Subcutaneous adipose tissue (tissue), 4 donors: ENCODE results near the gene SPACA7. TPM values are rescaled to one million over a fixed set of nuclear protein-coding genes. Genes with fewer than 3 reads are reported as not detected.

Experiments used
- total RNA-seq, 4 donors: library from RNA; depleted of rRNA; stranded (reverse); fragments of >200 nt; gene quantifications; one replicate each; pipeline ENCODE4 v1.1.0, GENCODE V29; 2016
- TF ChIP-seq, protein P1 (sequence below): fragments of 450-650 bp; IDR thresholded peaks from one replicate; pipeline ENCODE4 v1.5.1; 2016; ENCODE audit warnings: low read depth, mild to moderate bottlenecking, control low read depth, antibody characterized with exemption, moderate library complexity

SPACA7 gene
- total RNA-seq, 4 donors from 2014 or later: not detected

DNA sequence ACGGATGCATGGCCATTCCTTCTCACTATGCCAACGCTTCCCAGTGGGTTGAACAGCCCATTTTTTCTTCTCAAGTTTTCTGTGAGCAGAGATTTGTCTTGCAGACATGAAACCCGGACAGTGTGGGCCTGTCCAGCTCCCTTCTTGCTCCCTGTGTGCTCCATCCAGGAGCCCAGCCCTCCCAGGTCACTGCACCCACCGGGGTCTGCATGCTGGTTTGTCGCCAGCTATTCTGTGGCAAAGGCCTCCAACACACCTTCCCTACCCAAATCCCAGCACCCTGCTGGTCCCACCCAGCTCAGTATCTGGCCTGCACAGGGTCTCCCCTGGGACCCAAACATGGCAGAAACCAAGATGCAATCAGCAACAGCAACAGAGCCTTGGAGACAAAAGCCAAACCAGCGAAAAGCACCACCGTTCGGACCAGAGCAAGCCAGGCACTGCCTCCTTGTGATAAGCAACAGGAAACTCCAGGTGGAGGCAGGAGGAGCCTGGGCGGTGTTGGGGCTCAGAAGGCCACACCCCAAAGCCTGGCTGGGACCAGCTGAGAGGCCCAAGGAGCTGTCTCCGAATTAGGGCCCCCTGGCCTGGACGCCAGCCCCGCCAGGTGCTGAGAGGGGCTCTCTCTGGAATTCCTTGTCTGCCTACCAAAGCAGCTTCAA, 12.2 kb upstream of the SPACA7 start:
- TF ChIP-seq, protein P1, sequence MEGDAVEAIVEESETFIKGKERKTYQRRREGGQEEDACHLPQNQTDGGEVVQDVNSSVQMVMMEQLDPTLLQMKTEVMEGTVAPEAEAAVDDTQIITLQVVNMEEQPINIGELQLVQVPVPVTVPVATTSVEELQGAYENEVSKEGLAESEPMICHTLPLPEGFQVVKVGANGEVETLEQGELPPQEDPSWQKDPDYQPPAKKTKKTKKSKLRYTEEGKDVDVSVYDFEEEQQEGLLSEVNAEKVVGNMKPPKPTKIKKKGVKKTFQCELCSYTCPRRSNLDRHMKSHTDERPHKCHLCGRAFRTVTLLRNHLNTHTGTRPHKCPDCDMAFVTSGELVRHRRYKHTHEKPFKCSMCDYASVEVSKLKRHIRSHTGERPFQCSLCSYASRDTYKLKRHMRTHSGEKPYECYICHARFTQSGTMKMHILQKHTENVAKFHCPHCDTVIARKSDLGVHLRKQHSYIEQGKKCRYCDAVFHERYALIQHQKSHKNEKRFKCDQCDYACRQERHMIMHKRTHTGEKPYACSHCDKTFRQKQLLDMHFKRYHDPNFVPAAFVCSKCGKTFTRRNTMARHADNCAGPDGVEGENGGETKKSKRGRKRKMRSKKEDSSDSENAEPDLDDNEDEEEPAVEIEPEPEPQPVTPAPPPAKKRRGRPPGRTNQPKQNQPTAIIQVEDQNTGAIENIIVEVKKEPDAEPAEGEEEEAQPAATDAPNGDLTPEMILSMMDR: no peak

DNA sequence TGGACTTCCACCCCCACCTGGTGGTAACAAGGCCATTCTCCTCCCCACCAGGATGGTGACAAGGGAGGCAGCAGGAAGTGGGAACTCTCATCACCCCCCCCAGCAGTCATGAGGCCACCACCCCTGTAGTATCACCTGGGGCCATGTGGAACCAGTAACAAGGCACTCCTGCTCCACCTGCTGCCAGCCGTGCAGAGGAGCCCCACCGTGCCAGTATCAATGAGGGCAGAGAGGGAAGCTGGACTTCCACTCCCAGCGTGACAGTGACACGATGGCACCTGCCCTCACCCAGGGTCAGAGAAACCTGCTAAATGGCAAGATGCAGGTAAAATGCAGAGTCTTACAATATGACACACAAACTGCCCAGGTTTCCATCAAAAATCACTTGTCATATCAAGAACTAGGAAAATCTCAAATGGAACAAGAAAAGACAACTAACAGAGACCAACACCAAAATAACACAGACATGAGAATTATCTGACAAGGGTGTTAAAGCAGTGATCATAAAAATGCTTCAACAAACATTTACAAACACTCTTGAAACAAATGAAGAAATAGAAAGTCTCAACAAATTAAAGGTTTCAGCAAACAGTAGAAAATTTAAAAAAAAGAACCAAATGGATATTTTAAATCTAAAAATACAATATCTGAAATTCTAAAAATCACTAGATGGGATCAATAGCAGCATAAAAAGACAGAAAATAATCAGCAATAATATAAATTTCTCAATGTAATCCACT, 9.1 kb upstream of the SPACA7 start:
- TF ChIP-seq, protein P1: no peak

DNA sequence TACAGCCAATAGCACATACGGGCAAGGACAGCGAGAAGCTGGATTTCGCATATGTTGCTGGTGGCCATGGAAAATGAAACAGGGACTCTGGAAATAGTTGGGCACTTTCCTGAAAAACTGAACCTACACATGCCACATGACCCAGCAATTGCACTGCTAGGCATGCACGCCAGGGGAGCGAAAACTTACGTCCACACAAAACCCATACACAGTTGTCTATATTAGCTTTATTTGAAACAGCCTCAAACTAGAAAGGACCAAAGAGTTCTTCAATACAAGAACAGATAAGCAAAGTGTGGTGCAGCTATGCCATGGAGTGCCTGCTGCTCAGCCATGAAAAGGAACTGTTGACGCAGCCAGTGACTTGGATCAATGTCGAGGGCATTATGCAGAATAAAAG, 7.3 kb upstream of the SPACA7 start:
- TF ChIP-seq, protein P1: no peak

DNA sequence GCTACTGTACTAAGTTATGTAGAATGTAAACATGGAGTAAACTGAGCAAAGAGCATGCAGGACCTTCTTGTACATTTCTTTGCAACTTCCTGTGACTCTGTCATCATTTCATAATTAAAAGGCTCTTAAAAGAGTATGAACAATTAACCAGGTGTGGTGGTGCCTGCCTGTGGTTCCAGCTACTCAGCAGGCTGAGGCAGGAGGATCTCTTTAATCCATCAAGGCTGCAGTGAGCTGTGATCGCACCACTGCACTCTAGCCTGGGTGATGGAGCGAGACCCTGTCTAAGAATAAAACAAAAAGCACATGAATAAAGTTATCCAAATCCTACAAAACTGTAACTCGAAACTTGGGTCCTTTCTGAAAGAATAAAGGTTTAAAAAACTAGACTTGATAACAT, 5.8 kb upstream of the SPACA7 start:
- TF ChIP-seq, protein P1: no peak

DNA sequence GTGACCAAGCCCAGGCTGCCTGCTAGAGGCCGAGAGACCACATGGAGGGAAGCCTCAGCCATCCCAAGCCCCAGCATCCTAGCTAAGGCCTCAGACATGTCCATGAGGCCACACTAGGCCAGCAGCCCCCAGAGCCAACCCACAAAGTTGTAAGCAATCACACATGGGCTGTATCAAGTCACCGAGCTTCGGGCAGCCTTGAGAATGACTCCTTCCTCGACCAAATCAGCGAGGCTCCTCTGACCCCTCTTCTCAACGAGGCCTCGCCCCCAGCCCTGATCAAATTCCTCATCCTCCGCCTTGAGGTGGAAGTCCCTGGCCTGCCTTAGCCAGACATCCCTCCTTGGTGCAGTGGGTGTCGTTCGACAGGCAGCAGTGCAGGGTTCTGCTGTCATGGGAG, 1.9 kb upstream of the SPACA7 start:
- TF ChIP-seq, protein P1: no peak

DNA sequence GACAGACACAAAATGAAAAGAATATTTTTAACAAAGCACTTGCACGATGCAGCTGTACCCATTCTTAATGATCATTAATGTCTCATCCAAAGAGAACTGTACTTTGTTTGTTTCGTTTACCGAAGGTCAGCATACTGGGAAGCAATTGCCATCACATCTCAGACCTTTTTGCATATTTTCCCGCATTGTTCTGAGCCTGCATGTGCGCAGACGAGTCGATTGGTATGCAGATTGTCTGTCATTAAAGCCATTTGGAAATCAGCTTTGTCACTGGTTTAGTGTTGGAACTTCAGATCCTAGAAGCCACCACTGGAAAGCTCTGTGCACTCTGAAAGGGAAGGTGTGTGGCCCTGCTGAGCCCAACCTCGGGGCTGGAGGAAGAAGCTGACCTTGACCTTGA, 15.6 kb downstream of the SPACA7 start:
- TF ChIP-seq, protein P1: no peak

DNA sequence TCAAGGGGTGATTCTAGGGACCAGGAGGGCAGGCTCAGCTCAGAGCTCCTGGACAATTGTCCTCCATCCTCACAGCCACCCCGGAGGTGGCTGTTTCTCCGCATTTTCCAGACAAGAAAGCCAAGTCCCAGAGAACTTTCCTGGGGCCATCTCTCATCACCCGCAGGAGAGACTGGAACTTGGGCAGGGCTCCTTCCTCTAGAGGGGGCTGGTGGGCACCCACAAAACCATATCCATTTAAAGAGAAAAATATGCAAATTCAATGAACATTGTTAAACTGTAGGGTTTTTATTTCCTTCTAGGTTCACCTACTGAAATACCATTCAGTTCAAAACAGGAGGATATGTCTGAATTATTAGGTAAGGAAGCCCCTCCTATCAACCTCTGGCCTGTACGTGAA, 16.6 kb downstream of the SPACA7 start:
- TF ChIP-seq, protein P1: no peak
